ENCODE results near the gene OPN1SW.

Gene OPN1SW

DNA sequence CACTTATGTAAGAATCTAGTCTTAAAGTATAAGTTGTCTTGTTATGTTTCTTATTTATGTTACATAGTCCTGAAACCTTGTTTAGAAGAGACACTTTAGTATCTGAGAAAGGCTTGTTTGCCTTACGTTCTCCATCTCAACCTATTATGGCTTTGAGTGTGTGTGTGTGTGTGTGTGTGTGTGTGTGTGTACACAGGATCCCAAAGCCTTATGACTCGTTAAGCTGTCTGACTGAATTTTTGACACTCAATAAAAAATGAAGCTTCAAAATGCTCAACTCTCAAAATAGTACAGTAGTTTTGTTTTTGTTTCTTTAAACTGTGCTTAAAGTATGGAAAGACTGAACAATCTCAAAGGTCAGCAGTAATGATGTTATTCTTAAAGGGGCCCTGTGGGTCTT, 18.4 kb downstream of the OPN1SW start:
- no peak for DNase-seq

DNA sequence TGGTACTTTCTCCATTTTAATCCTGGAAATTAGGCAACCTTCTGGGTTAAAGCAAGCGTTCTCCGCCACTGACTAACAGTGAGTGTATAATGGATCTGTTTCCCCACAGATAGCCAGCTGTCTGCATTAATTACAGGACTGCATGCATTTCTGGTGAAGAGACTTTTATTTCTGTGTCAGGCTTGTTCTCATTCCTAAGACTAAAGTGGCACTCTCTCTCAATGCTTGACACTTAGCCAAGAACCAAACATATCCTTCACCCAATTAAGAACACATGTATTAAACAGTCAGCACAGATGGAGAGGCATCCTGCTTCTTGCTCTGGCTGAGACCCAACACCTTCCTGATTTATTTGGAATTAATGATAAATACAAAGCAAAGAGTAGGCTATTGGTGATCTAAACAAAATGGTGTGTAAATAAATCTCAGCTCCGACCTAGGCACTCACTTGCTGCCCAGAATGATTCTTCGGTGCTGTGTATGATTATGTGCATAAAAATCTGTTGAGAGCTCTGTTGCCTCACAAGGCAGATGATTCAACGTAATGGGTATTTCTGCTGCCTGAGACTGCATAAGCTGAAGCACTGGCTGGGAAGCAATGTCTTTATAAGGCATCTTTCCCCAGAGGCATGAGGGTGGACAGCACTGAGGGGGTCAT, 19.6 kb downstream of the OPN1SW start:
- no peak for DNase-seq

DNA sequence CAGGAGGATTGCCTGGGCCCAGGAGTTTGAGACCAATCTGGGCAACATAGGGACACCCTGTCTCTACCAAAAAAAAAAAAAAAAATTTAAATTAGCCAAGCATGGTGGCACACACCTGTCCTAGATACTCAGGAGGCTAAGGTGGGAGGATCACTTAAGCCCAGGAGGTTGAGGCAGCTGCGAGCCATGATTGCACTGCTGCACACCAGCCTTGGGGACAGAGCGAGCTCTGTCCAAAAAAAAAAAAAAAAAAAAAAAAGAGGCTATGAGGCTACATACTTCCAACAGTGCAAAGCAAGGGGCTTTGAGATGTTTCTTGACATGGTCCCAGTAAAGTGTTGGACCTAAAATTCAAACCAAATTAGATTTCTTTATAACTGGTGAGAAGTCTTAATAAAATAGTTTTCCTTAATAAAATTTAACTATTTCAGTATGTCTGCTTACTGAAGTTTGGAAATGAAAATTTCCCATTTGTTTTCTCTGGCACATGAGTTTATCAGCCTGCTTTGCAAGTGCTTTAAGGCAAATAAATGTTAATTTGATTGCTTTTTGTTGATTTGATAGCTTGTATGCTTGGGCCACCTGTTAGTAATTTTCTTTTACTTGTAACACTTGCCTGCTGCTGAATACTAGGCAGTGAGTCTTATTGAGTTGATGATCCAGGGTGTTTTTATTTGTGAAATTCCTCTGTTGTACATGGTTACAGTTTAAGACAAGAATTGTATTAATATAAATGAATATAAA, 20.3 kb downstream of the OPN1SW start:
- no peak for DNase-seq

DNA sequence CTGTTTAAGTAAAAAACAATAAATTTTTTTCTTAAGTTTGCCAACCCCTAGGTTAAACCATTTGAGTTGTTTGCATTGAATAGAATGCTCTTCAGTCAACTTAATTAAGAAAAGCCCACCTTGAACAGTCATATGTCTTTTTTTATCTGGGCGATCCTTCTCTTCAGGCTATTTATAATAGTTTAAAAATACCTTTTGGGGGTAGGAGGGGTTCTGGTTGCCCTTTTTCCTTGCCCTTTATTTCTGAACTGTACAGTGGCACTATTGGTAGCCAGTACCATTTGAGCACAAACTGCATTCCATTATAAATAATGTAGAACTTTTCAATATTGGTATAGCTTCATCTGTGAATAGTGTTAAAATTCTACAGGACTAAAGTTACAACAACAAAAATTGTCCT, 23.3 kb downstream of the OPN1SW start:
- DNase-seq = no peak

DNA sequence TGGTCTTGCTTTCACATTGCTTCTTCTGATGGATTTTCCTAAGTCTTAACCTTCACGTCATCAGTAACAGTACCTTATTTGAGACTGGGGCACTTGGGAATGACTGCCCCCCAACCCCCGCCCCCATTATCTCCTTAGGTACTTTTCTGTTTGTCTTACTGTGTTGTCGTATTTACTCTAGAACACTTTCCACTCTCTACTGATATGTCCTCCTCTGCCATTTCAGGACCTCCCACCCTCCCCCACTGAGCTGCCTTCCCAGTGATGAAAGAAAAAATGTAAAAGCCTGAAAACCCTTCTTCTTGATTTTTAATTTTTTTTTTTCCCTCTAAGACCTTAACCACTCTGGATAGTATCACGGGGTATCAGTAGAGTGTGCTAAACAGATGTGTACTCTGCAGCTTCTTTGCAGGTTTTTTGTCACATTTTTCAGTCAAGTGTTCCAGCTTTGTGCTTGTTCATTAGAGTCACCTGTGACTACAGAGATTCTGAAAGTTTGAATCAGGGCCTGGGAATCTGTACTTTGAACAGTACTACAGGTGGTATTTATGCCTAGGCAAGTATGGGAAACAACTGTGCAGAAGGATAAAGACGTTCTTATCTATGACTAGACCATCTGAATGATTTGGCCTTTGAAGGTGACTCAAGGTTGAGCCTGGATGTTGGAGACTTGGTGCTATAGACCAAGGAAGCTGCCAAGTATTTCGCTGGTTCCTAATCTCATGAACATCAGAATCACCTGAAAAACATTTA, 28.1 kb downstream of the OPN1SW start:
- DNase-seq = no peak

DNA sequence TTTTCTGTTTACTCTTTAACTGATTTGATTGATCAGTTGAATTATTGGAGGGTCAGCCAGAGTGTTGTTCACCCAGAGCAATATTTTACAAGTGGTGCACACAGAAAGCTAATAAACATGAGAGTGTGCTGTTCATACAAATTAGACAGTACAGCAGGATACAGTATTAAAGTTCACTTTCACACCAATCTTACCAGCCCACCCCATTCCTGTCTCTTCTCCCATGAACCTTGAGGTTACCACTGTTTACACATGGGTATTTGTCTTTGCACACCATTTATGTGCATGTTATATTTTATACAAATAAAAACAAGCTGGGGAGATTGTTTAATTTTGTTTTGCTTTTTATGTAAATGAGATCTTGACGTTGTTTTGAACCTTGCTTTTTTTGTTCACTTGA, 29.9 kb downstream of the OPN1SW start:
- DNase-seq = no peak

DNA sequence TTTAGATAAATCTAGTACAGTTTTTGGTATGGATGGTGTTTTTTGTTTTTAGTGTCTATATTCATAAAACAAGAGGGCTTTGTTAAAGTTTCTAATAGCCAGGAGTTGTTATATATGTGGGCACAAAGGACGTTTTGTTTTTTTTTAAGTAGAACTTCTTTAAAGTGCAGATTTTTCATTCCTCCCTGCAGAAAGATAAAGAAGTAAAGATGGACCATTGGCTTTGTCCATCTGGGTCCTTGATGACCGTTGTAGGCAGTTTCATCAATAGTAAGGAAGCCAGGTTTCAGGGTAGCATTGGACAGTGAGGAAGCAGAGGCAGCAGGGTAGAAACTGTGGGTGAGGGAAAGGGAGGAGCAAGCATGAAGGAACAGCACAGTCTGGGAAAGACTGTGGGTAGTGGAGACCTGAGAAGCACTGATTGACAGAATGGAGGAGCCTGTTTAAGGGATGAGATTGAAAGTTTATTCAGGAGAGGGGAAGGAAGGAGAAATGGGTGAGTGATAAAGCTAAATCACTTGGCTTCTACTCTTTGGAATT, 31.2 kb downstream of the OPN1SW start:
- DNase-seq = peak in 1 of 3 donors; percentile 38

DNA sequence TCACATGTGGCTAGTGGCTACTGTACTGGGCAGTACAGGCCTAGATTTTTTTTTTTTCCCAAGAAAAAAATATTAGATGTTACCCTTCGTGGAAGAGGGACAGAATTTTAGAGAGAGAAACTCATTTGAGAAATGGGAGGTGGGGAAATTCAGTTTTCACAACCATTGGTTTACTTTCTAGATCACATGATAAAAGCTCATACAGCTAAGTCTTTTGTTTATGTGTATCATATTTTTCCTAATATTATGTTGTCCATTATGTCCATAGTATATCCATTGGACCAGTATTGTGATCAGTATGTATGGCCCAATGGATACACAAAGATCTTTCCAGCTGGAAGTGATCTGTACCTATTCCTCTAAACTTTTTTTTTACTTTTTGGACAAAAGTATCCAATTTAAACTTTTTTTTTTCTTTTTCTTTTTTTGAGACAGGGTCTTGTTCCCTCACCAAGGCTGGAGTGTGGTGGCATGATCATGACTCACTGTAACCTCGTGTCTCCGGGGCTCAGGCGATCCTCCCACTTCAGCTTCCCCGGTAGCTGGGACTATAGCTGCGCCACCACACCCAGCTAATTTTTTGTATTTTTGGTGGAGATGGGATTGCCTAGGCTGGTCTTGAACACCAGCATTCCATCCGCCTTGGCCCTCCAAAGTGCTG, 32.4 kb downstream of the OPN1SW start:
- peak; percentile 45 to 67 (median 63) for DNase-seq

DNA sequence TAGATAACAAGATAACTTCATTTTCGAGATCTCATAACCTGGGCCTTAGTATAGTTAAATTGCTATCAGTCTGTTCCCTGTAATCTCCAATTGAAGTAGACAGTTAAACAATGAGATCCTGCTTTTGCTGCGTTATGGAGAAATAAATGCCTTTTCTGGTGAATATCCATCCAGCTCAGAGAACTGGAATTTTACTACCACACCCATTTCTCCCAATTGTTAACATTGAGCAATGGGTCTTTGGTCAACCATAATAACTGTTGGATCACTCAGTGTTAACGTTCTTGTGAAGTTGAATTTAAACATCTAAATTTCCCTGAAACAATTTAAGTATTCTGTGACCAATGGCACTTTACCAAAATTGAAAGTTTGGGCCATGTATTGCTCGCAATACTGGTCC, 33.4 kb downstream of the OPN1SW start:
- DNase-seq = no peak

DNA sequence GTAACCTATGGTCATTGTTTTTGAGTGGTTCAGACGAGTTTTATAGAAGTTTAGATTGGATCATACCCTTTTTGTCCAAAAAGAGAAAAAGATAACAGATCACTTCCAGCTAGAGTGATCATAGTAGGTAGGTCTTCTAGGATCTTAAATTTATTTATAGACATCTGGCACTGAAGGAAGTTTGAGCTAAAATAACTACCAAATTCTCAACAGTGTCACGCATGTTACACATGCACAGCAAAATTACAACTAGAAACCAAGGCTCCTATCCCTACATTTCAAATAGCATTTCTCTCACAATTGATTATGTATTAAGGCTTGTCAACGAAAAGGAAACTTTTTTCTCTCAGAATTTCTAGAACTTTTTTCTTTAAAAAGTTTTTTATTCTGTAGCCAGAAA, 34.1 kb downstream of the OPN1SW start:
- DNase-seq = no peak

DNA sequence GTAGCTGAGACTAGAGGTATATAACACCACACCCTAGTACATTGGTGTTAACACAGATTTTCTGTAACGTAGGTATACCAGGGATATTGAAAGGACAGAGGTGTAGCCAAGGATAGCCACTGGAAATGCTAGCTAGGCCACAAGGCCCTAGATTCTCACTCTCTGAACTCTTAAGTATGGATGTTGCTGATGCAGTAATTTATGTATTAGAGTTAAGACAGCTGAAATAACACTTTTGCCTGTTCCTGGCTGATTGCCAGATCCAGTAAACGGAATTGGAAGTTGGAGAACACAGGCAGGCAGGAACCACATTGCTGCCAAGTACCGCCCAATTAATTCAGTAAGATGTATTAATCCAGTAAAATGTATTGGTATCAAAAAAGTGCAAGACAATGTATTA, 34.6 kb downstream of the OPN1SW start:
- no peak for DNase-seq

DNA sequence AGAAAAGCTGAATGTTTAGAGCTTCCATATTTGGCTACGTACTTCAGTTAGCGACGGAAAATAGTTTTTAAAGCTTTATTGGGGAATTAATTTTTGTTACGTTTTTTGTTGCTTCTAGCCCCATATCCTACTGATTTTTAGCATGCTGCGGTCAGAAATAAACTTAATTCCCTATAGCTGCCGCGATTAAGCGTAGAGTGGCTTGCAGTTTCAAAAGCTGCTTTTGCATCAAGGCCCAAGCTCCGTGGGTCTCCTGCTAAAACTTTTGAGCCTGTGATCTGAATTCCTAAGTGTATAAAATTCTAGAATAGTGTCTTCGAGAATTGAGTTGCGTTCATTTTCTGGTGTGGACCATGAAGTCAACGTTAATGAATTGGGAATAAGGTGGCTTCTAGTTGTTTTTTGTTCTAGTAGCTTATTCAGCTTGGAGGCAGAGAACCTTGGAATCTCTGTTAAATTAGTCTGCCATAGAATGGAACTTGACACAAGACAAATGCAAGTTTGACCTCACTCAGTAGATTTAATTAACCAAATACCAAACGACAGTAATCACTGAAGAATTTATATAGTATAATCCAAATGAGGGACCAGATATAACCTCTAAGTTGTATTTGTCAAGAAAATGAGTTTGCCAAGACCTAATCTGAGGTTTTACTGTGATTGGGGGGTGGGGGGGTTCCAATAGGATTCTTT, 35.5 kb downstream of the OPN1SW start:
- no peak for DNase-seq

DNA sequence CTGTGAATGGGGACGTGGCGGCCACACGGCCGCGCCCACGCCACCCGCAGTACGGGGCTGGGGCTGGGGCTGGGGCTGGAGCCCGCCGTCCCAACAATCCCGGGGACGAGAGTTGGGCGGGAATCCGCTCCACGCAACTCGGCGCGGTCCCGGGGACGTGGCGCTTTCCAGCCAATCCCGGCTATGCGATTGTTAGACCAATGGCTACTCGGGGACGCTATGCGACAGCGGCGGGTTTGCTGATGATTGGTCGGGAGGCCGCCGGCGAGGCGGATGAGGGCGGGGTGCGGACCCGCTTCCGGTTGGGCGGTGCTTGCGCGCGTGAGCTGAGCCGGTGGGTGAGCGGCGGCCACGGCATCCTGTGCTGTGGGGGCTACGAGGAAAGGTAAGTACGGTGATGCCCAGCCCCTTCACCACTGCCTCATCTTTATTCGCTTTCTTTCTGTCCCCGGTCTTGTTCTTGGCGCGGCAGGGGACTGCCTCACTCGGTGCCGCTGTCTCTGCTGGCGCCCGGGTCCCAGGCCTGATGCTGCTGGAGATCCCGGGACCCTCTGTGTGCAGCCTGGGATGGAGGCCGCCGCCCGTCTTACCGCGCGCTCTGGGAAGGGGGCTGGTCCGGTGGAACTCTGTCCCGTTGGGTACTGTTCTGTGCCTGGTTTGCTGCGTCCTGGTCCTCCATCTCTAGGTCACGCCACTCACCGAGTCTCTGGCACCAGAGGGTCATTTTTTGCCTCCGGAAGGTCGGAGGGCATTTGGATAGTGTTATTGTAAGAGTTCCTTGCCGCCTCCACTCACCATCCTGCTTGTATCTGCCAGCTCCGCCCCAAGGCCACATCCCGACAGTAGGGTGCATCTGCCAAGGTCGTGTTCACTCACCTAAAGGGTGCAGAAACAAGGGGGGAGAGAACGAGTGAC, 36.3 kb downstream of the OPN1SW start, which contains the start of gene CALU:
Gene CALU (plus strand): TSS at position 312 of the 915 bp plus-strand sequence. CDS start 9,225 bp downstream, outside the sequence.
- peak; percentile 96 to 97 (median 97) for DNase-seq

DNA sequence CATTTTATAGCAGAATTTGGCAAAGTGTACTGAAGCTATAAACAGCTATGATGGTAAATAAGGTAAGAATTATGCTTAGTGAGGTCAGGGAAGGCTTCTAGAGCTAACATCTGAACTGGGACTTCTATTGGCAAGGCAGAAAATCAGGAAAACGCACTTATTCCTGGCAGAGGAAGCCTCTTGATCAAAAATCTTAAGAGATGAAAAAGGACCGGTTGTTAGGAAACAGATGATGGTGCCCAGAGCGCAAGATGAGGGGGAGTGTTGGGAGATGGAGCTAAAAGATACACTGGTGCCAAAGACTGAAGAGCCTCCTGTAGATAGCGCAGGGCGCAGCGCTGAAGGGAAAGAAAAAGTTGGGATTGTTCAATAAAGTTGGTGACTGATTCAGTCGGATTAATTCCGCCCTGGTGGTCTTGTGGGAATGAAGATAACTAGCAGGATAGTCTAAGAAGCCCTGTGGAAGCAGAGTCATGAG, 37.0 kb downstream of the OPN1SW start:
- DNase-seq = no peak

DNA sequence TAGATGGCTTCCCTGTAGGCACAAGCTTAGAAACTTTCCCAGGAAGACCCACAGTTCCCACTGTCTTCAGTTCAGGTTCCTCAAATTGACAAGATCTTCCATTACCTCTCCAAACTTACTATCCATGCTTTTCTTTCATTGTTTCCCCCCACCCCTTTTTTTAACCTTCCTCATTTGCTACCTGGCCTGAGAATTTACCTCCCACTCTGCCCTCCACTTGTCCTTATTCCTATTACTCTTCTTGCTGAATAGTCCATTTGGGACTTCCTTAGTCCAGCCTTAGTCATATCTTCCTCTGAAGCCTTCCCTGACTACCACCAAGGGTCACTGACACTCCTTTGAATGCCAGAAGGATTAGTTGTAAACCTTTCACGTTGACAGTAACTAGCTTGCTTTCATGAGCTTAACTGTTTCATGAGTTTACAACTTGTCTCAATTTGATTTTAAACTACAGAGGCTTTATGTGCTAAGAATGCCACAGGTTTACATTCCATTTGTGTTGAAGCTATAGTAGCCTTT, 37.7 kb downstream of the OPN1SW start:
- DNase-seq = peak; percentile 30 to 55 (median 44)

DNA sequence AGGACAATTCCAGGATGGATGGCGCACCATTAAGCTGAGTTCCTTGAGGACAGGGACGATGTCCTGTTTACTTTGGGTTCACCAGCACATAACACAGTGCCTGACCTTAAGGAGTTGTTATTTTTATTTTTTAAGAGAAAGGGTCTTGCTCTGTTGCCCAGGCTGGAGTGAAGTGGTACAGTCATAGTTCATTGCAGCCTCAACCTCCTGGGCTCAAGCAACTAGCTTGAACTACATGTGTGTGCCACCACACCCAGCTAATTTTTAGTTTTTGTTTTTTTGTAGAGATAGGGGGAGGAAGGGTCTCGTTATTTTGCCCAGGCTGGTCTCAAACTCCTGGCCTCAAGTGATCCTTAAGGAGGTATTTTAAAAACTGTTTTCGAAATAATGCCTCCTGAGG, 38.2 kb downstream of the OPN1SW start:
- DNase-seq = no peak

DNA sequence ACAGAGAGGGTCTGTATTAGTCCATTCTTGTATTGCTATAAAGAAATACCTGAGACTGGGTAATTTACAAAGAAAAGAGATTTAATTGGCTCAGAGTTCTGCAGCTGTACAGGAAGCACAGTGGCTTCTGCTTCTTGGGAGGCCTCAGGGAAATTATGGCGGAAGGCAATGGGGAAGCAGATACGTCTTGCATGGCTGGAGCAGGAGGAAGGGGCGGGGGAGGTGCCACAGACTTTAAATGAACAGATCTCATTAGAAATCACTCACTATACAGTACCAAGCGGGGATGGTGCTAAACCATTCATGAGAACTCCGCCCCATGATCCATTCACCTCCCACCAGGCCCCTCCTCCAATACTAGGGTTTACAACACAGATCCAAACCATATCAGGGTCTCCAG, 40.2 kb downstream of the OPN1SW start:
- DNase-seq = peak; percentile 56 to 65 (median 57)

DNA sequence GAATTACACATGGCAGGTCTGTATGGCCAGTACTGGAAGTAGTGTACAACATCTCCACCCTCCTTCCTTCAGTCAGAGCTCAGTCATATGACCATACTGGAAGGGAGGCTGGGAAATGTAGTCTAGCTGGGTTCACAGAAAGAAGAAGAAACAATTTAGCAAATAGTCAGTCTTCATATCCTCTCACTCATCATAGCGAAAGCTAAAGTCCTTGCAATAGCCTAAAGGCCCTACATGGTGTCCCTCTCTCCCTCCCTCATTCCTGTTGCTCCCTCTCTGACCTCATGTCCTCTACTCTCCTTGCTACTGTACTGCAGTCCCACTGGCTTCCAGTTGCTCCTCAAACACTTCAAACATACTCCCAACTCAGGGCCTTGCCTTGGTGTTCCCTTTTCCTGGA, 40.7 kb downstream of the OPN1SW start:
- peak; percentile 41 to 61 (median 56) for DNase-seq

DNA sequence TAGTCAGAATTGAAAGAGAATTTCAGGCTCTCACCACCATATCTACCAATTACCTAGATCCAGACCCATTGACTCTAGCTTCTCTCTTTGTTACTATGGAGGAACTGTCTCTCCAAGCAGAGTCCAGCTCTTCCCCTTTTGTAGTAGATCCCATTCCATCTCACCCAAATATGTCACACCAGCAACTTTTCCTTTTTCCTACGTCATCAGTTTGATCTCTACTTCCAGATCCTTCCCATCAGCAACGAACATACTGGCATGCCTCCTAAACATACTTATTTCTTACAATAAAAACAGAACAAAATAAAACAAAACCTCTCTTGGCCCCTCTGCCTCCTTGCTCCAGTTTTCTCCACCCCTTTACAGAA, 42.3 kb downstream of the OPN1SW start:
- peak; percentile 38 to 51 (median 44) for DNase-seq

DNA sequence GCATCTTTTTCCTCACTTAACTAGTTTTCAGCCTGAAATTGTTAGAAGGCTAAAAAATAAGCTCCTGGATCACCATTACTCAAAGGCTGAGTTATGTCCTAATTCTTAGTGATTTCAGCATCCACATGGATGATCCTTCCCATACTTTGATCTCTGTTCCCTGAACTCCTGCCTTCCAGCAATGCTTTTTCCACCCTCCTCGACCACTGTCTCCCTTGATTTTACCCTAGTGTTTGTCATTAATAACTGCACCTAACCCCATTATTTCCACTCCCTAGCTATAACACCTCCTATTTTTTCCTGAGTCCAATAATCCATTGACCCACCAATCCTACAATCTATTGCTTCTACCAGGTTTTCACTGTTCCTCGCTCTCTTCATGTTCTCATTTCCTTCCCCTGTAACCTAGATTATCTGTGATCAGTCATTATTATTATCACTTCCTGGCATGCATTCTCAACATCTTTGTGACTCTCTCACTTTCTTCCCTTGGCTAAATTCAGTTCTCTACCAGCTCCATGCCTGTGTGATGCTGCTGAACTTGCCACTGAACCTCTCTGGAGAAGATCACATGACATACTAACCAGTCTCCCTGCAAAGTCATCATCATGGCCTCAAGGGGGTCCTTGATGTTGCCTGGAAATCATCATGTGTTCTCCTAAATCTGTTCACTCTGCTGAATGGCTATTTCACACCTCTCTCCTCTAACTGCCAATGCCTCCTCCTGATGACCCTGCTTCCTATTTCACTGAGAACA, 42.9 kb downstream of the OPN1SW start:
- DNase-seq = no peak

Data from suppressor macrophage treated with lipopolysaccharide for 1 hour (primary cell).